HG02840 (cell line): Measurements from ENCODE around the gene SFMBT1.

Source experiments
- ATAC-seq: cut with Tn5 transposase; IDR thresholded peaks from one replicate; pipeline ENCODE4 v1.9.1; 2021; ENCODE audit warnings: mild to moderate bottlenecking, moderate library complexity, moderate number of reproducible peaks; ENCODE audit not compliant: unreplicated experiment, low FRiP score

Gene SFMBT1

DNA sequence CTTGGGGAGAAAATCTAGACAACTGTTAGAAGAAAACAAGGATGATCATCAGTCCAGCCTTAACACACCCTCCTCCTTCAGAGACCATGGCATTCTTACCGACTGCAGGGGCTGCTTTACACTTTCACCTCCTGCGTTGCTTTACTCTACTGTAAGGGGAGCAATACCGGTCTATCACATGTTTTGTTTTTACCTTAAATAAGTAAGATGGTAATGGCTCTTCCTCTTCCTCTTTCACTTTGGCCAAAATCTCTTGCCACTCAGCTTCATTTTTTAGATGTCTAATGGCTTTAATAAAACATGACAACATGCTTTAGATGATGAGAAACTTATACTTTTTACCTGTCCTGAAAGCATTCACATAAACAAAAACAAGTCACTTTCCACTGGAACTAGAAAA, 115.1 kb downstream of the SFMBT1 start:
- ATAC-seq, result no peak

DNA sequence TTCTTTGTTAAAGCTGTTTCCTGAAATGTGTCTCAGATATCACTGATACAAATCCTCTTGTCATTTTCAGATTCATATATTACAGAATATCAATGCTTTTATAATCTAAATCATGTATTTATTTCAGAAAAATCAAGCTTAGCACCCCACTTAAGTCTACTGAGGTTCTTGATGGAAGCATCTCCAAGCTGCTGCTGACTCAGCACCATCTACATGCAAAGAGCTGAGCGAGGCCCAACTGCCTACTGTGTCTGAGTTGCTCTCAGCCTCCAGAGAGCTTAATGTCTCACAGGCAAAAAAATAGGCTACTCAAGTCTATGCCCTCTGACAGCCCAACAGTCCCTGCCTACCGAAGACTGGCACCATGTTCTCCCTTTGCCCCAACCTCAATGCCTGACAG, 119.3 kb downstream of the SFMBT1 start:
- ATAC-seq, result no peak

DNA sequence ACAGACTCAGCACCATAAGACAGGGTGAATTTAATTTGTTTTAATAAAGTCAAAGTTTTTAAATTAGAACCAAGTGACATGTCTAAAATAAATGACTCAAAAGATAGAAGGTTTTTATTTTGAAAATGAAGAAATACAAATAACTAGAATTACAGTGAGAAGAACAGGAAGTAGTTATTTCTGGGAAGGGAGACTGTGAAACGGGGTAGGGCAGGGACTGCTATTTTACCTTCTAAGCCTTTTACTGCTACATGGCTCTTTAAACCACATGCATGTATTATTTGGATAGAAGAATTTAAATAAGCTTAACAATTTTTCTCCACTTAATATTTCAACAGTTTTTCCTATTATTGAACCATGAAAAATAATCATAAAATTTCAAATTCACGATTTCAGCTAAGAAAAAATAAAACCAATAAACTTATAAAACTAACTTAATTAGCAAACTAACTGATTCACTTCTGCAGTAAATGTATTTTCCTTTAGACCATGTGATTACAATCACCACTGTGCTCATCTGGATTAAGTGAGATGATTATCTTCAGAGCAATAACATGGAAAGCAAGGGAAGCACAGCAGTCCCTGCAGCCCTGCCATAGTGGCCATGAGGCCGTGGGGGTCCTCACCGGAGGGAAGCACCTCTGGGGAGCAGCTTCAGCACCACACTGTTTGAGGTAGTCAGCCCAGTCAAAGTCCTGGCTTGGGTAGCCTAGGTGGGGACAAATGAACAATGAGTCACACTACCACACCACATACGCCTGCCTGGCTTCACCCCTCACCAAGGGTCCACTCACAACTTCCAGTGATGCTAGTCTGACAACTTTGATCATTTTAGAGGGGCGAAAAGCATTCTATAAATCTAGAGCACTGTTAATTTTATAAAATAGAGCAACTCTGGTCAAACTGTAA, 120.2 kb downstream of the SFMBT1 start:
- ATAC-seq, result no peak

DNA sequence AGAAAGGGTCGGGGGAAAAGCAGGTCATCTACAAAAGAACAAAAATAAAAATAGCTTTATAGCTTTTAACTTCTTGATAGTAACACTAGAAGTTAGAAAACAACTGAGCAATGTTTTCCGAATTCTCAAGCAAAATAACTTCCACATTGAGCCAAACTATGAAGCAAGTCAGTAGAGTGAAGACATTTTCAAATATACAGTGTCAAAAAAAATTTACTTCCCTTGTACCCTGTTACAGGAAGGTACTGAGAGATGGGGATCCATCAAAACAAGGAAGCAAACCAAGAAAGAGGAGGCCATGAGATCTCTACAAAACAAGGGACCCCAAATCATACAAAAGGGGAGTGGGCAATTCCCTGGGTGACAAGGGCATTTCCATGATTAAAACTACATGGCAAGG, 121.9 kb downstream of the SFMBT1 start:
- no peak for ATAC-seq

DNA sequence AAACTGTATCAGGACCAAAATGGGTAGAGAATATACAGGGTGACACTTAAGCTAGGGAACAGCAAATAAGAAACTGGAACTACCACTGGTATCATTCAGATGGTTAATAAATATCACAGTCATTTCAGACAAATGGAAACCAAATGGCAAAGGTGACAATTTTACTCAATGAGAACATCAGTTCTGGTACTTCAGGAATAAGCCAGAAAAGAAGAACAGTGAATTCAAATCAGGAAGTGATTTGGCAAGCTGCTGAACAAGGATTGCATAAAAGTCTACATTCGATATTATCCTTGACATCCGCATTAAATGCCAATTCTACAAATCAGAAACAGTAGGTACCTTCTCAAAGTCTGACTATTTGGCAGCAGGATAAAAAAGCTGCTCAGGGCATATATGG, 125.0 kb downstream of the SFMBT1 start:
- ATAC-seq, result no peak

DNA sequence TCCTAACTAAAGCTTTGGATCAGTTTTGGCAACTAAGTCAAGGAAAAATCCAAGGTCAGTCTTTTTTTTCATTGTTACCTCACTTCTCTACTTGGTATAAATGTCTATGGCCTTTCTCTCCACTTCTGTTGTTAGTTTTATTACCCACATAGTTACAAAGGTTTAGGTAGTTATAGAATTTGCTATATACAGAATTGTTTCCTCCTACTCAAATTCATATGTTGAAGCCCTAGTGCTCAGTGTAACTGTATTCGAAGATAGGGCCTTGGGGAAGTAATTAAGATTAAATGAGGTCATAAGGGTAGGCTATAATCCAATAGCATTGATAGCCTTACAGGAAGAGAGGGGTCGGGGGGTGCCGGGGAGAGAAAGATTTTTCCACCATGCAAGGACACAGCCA, 128.8 kb downstream of the SFMBT1 start:
- no peak for ATAC-seq

DNA sequence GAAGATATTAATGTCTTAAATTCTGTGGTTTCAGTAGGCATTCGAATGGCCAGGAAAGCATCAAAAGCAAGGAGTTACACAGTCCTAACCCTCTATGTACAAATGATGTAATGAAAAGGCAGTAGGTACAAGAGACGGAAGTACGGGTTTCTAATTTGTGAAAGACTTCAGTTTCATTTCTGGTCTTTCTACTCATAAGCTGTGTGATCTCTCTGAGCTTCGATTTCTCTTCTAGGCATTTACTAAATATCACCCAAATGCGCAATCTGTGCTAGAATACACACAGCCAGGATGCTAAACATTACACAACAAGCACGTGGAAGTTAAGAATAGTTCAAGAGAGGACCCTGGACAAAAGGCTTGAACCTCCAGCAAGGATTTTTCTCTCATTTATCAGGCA, 130.6 kb downstream of the SFMBT1 start:
- no peak for ATAC-seq

DNA sequence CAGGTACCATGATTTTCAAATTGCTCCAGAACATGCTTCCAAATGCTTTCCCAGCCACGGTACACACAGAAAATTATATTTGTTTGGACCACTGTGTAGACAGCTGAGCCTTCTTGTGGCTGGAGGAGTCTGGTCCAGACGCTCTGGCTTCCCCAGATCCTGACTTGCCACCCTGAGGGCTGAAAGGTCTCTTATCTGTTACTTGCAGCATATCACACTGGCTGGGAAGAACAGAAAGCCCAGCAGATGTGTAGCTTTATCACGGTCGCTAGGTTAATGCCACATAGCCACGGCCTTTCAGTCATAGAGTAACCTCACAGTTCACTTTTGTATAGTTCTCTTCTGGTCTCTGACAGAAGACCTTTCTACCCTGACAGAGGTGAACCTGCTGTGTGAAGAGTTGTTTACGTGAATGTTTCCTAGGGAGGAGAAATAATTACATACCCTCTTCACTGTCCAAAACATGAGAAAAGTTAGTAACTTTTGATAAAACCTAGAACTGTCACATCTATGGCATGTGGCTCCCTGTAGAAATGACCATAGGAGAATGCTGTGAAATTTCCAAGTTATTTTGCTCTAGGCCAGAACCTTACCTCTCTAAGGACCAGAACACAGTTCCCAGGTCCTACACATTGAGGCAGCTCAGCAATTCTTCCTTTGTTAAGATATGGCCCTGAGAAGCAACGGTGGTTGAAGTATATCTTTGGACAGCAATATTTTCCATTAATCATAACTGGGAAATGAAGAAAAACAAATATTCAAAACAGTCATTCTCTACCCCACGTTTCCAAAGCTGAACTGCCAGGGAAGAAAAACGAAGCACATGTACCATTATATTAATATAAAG, 132.8 kb downstream of the SFMBT1 start:
- ATAC-seq, result no peak

DNA sequence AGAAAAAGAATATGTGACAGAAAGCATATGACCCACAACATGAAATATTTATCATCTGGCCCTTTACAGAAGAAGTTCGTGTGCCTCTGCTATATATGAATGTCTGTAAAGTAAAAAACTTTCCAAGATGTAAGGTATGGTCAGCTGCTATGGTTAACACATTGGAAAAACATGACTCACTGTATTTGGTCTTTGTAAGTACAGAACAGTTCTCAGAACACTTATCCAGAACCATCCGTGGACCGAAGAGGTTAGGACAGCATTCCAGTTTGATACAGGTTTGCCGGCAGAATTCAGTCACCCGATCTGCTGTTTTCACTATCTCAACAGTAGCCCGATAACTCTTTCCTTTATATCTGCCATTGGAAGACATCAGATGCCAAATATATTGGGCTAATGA, 135.1 kb downstream of the SFMBT1 start:
- ATAC-seq, result no peak

DNA sequence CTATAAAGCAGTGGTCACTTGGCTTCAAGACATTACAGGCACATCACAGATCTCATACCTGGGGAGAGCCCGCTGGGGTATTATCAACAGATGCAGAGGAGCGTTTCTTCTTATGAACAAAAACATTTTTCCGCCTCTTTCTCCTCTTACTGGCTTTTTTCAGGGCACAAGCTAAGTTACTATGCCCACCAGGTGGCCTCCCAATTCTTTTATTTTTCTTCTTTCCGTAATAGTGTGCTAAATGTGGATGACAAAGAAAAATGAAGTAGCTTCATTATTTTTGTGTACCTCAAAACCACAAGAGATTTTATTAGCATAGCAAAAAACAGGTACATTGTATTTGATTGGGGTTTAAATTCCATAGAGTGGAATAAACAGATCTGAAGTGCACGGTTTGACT, 138.4 kb downstream of the SFMBT1 start:
- no peak for ATAC-seq

DNA sequence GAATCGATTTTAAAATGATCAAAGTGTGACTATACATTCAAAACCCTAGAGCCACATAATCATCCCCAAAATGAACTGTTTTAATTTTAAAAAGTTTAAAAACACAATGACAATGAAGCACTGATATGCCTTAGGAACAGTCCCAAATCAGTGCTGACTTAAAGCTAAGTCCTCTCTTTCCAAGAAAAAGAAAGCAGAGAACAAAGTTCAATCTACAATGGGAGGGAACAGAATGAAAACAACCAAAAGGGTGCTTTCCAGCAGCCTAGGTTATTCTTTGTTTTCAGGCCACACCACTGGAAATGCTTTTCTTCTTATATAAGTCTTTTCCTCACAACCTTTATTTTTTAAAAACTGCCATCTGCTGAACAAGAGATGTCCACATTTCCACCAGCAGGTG, 141.3 kb downstream of the SFMBT1 start:
- ATAC-seq, result no peak

DNA sequence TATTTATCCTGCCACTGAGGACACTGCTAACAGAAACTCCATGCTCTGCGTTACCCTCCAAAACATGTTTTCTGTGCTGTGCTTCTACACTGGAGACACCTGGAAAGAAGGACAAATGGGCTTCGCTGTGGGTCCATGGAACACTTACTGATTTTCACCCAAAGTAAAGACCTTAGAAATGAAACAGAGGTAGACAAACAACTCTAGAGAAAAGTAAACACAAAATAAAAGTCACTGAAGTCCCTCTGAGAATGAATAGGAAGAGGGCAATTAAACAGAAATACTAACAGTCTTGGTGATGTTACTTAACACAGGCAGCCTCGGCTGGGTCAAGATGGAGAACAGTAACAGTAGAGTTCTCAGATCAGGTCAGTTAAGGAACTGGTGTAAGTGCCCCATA, 141.9 kb downstream of the SFMBT1 start:
- no peak for ATAC-seq

DNA sequence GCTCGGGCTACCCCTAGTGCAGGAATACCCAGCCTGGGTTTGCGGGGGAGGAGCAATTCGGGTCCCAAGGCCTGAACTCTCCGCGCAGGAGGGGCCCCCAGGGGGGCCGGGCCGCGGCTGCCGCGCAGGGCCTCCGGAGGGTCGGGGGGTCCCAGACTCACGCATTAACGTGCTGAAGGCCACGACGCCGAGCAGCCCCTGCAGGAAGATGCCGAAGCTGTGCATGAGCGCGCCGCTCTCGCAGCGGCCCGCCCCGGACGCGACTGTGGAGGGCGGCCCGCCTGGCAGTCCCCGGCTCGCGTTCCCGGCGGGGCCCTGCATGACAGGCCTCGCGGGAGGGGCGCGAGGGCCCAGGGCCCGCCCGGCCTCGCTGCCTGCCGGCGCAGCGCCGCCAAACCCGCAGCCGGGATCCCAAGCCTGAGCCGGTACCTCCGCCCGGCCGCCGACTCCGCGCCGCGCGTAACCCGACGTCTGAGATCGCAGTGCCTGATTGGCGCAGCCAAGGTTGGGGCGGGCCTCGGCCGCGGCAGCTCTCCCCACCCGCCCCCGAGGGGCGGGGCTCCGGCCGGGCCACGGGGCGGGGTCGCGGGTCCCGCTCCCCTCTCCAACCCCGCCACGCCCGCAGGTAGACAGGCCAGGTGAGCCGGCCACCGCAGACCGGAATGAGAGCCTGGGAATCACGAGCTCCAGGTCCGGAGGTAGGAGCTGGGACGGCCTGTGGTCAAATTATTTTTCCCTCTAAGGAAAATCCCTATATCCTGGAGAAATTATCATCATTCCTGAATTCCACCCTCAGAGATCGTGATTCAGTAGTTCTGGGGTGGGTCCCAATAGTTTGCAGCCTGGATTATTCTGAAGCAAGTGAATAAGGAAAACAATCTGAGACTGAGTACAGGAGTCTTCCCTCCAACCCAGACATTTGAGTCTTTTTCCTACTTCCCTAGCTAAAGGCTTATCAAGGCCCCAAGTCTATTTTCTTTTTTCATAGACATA, 148.4 kb downstream of the SFMBT1 start, which contains the start of gene STIMATE:
Gene STIMATE (minus strand): TSS at position 419 of the 993 bp plus-strand sequence. CDS start 98 bp downstream, at position 321.
- peak; percentile 86 for ATAC-seq

DNA sequence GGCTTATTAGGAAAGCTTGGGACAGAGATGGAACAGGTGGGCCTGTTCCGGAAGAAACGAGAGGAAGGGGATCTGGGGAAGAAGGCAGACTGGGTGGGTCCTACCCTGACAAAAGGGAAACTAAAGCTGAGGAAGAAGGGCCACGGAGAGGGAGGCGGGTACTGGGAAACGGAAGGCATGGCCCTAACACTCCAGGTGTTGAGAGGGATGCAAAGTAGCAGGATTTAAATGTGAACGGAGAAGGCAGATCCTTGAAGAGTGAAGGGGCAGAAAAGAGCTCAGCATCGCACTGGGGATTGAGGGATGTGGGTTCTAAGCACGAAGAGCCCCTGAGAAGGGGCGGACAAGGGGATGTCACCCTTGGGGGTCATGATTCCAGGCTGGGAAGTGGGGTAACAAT, 149.3 kb downstream of the SFMBT1 start:
- no peak for ATAC-seq

DNA sequence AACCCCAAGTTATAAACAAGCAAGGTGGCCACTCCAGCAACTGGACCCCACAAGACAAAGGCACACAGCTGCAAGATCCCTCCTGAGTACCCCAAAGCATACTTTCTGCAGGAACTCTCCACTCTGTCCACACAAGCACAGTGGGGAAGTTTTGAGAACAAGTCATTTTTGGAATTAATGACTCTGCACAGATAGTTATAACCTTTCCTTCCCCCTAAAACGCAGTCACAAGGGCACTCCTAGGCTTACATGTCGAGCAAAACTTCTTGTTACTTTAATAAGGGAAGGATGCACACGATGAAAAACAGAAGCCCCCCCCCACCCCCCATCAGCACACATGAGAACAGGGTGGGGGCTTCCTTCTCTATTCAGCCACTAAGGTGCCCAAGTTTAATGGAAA, 149.7 kb downstream of the SFMBT1 start:
- no peak for ATAC-seq

DNA sequence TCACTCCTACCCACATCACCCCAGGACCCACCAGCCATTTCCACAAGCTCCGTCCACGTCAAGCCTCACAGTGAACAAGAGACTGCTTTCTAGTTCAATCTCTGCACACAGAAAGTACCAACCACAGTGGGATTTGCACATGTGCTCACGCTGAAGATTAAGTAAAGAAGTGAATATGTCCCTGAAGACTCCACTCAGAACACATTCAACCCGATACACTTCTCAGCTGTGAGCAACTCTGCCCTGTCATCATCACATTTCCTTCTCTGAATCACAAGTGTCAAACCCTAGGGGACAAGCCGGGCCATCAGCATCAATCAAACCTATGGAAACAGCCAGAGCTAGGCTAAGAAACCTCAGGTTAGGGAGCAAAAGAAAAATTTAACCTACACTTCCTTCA, 150.5 kb downstream of the SFMBT1 start:
- no peak for ATAC-seq

DNA sequence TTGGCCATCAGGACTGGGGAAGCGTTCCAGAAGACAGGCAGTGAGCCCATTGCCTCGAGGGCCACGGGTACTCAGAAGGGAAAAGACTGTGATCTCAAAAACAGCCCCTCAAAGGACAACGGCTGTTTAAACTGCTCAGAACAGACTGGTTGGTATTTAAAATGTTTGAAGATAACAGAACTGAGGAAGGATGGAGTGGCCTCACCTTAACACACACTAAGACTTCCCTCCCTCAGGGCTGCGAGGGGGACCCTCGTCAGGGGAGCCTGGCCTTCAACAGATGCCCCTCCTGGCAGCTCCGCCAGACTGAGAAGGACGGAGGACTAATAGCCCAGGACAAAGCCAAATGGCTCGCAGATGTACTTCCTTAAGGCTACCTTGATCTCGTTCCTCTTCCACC, 151.1 kb downstream of the SFMBT1 start:
- no peak for ATAC-seq

DNA sequence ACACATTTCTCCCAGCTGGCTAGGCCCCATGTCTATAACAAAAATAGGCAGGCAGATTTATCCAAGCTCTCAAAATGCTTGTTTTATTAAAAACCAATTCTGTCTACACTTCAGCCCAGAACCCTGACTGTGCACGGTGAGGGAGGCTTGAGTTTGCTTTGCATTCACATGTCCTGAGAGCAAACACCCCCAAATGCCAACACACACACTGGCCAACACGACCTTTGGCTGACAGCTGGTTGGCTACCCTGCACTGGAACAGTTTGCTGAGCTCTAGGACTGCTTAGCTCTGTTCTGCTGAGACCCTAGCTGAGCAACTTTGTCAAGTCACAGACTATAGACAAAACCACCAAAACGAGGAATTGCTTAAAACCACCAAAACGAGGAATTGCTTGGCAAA, 152.2 kb downstream of the SFMBT1 start:
- ATAC-seq, result no peak

DNA sequence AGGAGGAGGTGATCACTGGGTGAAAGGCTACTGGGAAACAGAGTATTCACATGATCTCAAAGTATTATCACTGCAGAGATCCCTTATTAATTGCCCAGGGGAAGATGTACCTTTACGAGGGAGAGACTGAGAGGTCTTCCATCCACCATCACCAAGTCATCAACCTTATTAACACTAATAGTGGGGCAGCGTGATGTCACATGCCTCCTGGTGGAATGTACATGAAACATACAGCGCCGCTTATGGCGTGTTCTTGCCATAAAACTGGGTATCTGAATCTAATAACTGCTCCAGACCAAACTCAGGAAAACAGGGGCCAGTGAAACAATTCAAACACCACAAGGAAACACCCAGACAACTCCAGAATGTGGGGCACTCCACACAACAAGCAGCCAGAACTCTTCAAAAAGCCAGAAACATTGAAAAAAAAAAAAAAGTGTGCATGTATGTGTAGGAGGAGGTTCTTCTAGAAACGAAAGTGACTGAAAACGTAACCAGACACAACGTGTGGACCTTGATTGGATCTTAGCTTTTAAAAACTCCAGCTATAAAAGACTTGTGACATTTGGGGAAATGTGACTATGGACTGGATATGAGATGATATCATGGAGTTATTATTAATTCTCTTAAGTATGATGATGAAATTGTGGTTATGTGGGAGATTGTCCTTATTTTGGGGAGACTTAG, 153.1 kb downstream of the SFMBT1 start:
- ATAC-seq, result no peak

DNA sequence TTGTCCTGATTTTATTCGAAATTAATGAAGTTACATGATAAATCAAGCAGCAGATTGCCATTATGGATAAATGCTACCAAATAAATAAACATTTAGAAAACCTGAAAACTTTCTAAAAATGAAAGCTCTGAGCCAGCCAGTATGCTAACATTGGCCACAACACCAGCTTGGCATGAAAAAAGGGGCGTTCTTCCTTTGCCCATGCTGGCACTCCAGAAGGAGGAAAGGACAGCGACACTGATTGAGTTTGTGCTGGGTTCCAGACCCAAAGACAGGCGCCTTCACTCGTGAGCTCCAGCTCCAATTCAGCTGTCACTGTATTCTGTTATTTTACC, 153.6 kb downstream of the SFMBT1 start:
- ATAC-seq, result no peak
